C4-2B (cell line): ENCODE measurements around the gene DEPP1.

Source experiments
- H3K27ac ChIP-seq: fragments of 450-650 bp; 2 replicates; pipeline ENCODE4 v1.5.1; 2017
- ZFX ChIP-seq: fragments of 450-650 bp; IDR thresholded peaks from 2 replicates; pipeline ENCODE4 v1.6.1; 2017
- TF ChIP-seq, protein P1 (sequence below): fragments of 450-650 bp; conservative IDR thresholded peaks from 2 replicates; pipeline ENCODE4 v1.5.1; 2017; ENCODE audit warnings: mild to moderate bottlenecking

DEPP1 gene

DNA sequence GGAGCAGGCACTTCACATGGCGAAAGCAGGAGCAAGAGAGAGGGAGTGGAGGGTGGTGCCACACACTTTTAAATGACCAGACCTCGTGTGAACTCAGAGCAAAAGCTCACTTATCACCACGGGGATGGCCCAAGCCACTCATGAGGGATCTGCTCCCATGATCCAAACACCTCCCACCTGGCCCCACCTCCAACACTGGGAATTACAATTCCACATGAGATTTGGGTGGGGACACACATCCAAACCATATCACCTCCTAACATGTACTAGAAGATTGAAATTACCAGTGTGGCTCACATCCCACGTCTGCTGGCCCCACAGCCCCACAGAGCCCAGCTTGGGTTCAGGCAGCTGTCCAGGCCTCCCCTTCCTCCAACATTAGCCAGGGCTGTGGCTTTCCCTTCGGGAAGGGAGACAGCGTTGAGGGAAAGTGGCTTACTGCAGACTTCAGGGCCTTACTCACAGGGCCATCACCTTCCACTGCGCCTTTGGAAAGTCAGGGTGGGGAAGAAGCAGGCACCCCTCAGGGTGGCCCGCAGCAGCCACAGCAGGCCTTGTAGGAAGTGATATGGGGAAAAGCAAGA is 7.7 kb downstream of the DEPP1 start:
- no peak overlapping the region for H3K27ac ChIP-seq

GRCh38 chr10:44969854-44970253 is 8.8 kb downstream of the DEPP1 start:
- no peak overlapping the region for H3K27ac ChIP-seq
- TF ChIP-seq, protein P1, sequence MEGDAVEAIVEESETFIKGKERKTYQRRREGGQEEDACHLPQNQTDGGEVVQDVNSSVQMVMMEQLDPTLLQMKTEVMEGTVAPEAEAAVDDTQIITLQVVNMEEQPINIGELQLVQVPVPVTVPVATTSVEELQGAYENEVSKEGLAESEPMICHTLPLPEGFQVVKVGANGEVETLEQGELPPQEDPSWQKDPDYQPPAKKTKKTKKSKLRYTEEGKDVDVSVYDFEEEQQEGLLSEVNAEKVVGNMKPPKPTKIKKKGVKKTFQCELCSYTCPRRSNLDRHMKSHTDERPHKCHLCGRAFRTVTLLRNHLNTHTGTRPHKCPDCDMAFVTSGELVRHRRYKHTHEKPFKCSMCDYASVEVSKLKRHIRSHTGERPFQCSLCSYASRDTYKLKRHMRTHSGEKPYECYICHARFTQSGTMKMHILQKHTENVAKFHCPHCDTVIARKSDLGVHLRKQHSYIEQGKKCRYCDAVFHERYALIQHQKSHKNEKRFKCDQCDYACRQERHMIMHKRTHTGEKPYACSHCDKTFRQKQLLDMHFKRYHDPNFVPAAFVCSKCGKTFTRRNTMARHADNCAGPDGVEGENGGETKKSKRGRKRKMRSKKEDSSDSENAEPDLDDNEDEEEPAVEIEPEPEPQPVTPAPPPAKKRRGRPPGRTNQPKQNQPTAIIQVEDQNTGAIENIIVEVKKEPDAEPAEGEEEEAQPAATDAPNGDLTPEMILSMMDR: no peak
- no peak for TF ChIP-seq ZFX

More for the DNA sequence above, 7.7 kb downstream of the DEPP1 start:
- no peak for TF ChIP-seq ZFX
- TF ChIP-seq, protein P1: no peak

- TF ChIP-seq ZFX: no peak
These were observed 9.9 kb downstream of the DEPP1 start for GRCh38 chr10:44968500-44969400.

DNA sequence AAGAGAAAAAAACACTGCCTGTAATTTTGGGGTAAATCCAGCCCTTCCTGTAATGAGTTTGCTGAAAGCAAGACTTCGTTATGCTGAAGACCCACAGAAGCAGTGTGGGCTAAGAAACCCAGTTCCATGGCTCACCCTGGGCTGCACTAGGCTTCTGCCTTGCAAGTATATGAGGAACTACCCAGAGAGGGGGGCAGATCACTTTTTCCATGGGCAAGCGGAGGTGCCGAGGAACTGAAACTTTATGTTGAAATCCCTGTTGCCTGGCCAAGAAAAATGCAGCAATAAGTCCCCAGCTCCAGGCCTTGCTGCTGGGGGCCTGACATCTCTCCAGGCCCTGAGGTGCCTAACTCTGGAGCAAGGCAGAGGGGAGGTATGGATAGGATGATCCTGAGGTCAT is 10.5 kb downstream of the DEPP1 start:
- TF ChIP-seq, protein P1: no peak
- no peak for TF ChIP-seq ZFX

More at GRCh38 chr10:44968500-44969400, 9.9 kb downstream of the DEPP1 start:
- no peak overlapping the region for H3K27ac ChIP-seq

DNA sequence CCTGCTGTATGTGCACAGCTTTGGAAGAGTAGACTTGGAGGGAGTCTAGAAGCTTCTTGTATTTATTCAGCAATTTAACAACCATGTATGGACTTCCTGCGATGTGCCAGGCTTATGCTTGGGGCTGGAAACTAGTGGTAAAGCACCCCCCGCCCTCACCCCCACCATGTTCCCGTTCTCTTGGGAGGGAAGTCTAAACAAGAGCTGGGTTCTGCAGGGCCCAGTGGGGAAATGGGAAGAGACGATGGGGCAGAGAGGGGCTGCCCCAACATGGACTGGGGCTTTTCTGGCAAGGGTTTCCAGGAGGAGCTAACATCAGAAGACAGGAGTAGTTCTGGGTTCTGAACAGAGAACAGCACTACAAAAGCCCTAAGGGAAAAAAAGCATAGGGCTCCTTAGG is 11.0 kb downstream of the DEPP1 start:
- TF ChIP-seq, protein P1: no peak
- no peak for TF ChIP-seq ZFX
- no peak overlapping the region for H3K27ac ChIP-seq

More for the DNA sequence above, 10.5 kb downstream of the DEPP1 start:
- no peak overlapping the region for H3K27ac ChIP-seq

GRCh38 chr10:44966816-44967509 is 11.6 kb downstream of the DEPP1 start:
- TF ChIP-seq, protein P1: peak; percentile 39
- TF ChIP-seq ZFX: no peak
- H3K27ac ChIP-seq: no peak overlapping the region

DNA sequence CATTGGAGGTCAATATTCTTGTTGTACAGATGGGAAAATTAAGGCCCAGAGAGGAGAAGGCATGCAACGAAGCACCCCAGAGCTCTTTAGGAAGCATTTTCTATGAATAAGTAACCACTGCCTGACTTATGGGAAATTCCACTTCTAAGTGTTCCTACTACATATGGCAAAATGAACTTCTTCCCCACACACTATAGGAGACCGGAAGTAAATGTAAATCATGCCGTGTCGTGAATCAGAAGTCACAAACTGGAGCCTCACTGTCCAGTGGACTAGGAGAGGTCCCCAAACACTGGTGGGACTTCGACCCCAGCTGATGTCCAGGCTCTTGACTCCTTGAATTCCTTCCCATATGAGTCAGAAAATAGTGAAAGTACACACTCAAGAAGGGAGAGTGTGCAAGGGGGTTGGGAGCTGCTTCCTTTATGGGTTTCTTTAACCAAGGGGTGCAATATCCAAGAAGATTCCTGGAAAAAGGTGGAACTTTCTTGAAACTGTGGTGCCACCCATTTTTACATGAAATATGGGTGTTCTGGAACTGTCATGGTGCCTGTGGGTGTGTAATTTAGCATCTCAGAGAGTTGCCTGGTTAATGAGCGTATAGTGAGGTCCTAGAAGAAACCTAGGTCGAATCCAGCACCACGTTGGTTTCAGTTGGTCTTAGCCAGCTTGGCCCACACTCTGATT is 12.3 kb downstream of the DEPP1 start:
- TF ChIP-seq, protein P1: no peak
- no peak for TF ChIP-seq ZFX
- H3K27ac ChIP-seq: no peak overlapping the region
